GM23248 (cell line): ENCODE results near the gene CD80.

Experiments used
- EZH2 ChIP-seq: fragments of 200-600 bp; sonication (generic); IDR thresholded peaks from 2 replicates; pipeline ENCODE4 v1.6.1; 2018; ENCODE audit warnings: antibody characterized with exemption, mild to moderate bottlenecking; ENCODE audit not compliant: insufficient read depth, poor library complexity, severe bottlenecking
- EZH2phosphoT487 ChIP-seq: fragments of 200-600 bp; sonication (generic); IDR thresholded peaks from 2 replicates; pipeline ENCODE4 v1.6.1; 2018; ENCODE audit warnings: antibody characterized with exemption, moderate library complexity, mild to moderate bottlenecking, low read depth; ENCODE audit not compliant: insufficient read depth

DNA sequence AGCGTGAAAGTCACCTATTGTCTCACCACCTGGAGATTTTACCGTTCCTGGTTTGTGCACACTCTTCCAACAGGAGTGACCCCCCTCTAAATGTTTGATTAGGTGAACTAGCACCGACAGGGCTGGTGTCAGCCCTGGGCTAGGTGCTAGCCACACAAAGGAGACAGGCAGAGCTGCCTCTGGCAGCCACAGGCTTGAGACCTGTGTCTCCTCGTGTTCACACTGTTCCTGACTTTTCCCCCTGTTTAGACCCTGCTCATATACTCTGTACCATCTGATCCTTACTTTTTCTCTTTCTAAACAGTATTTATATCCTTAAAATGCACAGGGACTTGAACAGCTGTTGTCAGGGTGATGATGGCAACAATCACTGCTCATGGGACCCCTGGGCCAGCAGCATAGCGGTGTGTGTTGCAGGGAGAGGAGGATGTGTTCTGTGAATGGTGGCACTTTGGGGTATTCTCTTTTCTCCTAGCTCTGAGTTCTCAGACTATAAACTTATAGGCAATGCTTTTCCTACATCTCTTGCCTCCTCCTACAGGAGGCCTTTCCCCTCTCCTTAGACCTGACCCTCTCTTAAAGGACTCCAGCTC, 5.5 kb downstream of the CD80 start:
- TF ChIP-seq EZH2phosphoT487 = no peak
- no peak for TF ChIP-seq EZH2
